ENCODE data around the gene KCNJ6. TPM values are rescaled to one million over a fixed set of nuclear protein-coding genes. Genes with fewer than 3 reads are reported as not detected.

The KCNJ6 gene
- total RNA-seq, 1 experiment from 2014 or later = 1.2 TPM

GRCh38 chr21:37574316-37574715 is 341.9 kb downstream of the KCNJ6 start:
- no peak overlapping the region for H3K9ac ChIP-seq (ENCODE audit: extremely low read depth, insufficient read length, low read length)
- no peak overlapping the region for H3K4ac ChIP-seq (ENCODE audit: low read depth, low read length)
- TF ChIP-seq CTCF (conservative IDR thresholded peaks at IDR 0.05) = no peak

More at GRCh38 chr21:37574316-37574715, 341.9 kb downstream of the KCNJ6 start:
- Histone ChIP-seq H3K4me2 (ENCODE audit: insufficient read depth, insufficient read length, low read length) (no peak overlapping the region), H2BK120ac (ENCODE audit: low read depth, low read length, poor library complexity, severe bottlenecking) (no peak overlapping the region), H4K91ac (ENCODE audit: insufficient read length, low read depth, low read length) (no peak overlapping the region), H2BK15ac (ENCODE audit: low read depth, low read length) (no peak overlapping the region), H3K23me2 (ENCODE audit: insufficient read length, low read depth, low read length, poor library complexity, severe bottlenecking) (no peaks in the 10 kb centered on the region), H3K27me3 (ENCODE audit: insufficient read depth, low read length) (no peaks in the 10 kb centered on the region), H3K18ac (ENCODE audit: insufficient read length, low read depth, low read length) (no peak overlapping the region), H3K79me2 (ENCODE audit: insufficient read depth, low read length) (no peaks in the 10 kb centered on the region), H3K14ac (ENCODE audit: insufficient read depth, low read length) (no peak overlapping the region; the same call in 1 of the 2 replicates), H3K23ac (ENCODE audit: insufficient read length, low read depth, low read length) (no peak overlapping the region), H4K20me1 (ENCODE audit: control insufficient read depth, insufficient read depth, insufficient read length) (peaks cover 2% of the 10 kb centered on the region), H3K79me1 (ENCODE audit: insufficient read depth, low read depth, low read length, poor library complexity, severe bottlenecking) (no peaks in the 10 kb centered on the region), H3K4me1 (ENCODE audit: insufficient read depth, low read length) (no peaks in the 10 kb centered on the region), H2BK5ac (ENCODE audit: insufficient read length, low read length) (no peak overlapping the region), H2BK20ac (ENCODE audit: low read depth, low read length, poor library complexity, severe bottlenecking) (no peak overlapping the region), H2AK5ac (ENCODE audit: insufficient read length, low read length) (no peak overlapping the region), H4K8ac (replicated peaks; ENCODE audit: insufficient read length, low read depth, low read length) (no peak overlapping the region), H3K9me3 (ENCODE audit: control insufficient read depth, low read depth, low read length) (peaks cover 15% of the 10 kb centered on the region), H4K5ac (ENCODE audit: insufficient read length, low read depth, low read length) (no peak overlapping the region), H3K56ac (ENCODE audit: insufficient read length, low read depth, low read length) (no peak overlapping the region), H2BK12ac (ENCODE audit: insufficient read length, low read depth, low read length) (no peak overlapping the region), H3T11ph (ENCODE audit: low read length) (no peak overlapping the region), H2AFZ (ENCODE audit: low read length) (no peak overlapping the region), H3K27ac (ENCODE audit: insufficient read length, low read depth, low read length) (no peak overlapping the region)
- DNase-seq = no peak
- no peaks in the 10 kb centered on the region; a peak in 1 of 4 replicates for H3K4me1 Mint-ChIP-seq
- H3K4me3 Mint-ChIP-seq = no peak overlapping the region
- H3K27me3 Mint-ChIP-seq (ENCODE audit: low read depth) = no peaks in the 10 kb centered on the region
- H3K27ac Mint-ChIP-seq = no peak overlapping the region
- no CpG with 5 or more reads among the region's 6 CpGs for WGBS (ENCODE audit: extremely low coverage, insufficient read length, low lambda C conversion rate)
- H3K9me3 Mint-ChIP-seq = peaks cover 20 to 22% of the 10 kb centered on the region in 2 experiments
- peaks cover 13 to 23% (median 14%) of the 10 kb centered on the region in 3 experiments for H3K36me3 Mint-ChIP-seq (ENCODE audit: insufficient read depth in 1 of 3, low read depth in 3 of 3)

Data from H9 (cell line).